Muscle layer of colon (tissue), 2 donors: ENCODE measurements around the gene EPB41L3.

Experiments used
- H3K27ac ChIP-seq: one replicate; pipeline ENCODE4 v1.7.0; 2013; ENCODE audit warnings: low read depth, mild to moderate bottlenecking, low read length, moderate library complexity
- H3K27me3 ChIP-seq, 2 donors: one replicate each; pipeline ENCODE4 v1.7.0; 2013; ENCODE audit warnings: low read length in 2 of 2, mild to moderate bottlenecking in 2 of 2; ENCODE audit not compliant: insufficient read depth in 2 of 2, control insufficient read depth in 1 of 2
- H3K36me3 ChIP-seq: one replicate; pipeline ENCODE4 v1.7.0; 2013; ENCODE audit warnings: mild to moderate bottlenecking, low read length; ENCODE audit not compliant: insufficient read depth
- H3K4me1 ChIP-seq: one replicate; pipeline ENCODE4 v1.7.0; 2013; ENCODE audit warnings: mild to moderate bottlenecking, low read length; ENCODE audit not compliant: insufficient read depth
- H3K4me3 ChIP-seq, 2 donors: one replicate each; pipeline ENCODE4 v1.7.0; 2013; ENCODE audit warnings: low read length in 2 of 2, low read depth in 1 of 2, mild to moderate bottlenecking in 1 of 2, moderate library complexity in 1 of 2
- H3K9ac ChIP-seq: one replicate; pipeline ENCODE4 v1.7.0; 2013; ENCODE audit warnings: low read length
- H3K9me3 ChIP-seq: one replicate; pipeline ENCODE4 v1.7.0; 2013; ENCODE audit warnings: mild to moderate bottlenecking, low read length
- donor health status: abdominal sarcoma.
- donor health status: Adenocarcinoma of cecum.

The EPB41L3 gene

DNA sequence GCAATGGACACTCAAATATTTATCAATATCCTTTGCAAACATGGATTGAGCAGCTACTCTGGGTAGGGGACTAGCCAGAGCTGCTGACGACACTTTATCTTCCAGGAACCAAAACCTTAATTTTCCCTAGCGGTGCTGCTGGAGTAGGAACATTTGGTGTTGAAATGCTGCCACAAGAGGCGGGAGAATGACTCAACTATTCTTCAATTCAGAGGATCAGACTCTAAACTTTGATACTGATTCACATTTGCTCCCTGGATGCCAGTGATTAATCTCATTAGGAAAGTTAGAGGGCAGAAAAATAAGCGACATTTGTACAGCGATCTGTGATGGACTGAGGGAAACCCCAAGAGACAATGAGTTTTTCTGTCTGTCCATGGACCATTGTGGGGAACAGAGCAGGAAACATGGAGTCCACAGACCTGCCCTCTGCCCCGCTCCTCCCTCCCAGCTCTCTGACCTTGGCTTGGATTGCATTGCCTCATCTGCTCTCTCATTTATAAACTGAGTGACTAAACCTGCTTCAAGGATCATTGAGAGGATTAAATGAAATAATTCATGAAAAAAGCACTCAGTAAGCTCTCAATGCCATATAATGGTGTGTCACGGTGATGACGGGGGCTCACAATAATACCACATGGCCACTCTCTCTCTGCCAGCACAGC is 12.6 kb upstream of the EPB41L3 start:
- Histone ChIP-seq H3K9me3 (no peaks in the 10 kb centered on the region), H3K36me3 (no peaks in the 10 kb centered on the region), H3K4me3 (no peak overlapping the region), H3K27me3 (no peaks in the 10 kb centered on the region), H3K4me1 (no peaks in the 10 kb centered on the region), H3K27ac (no peak overlapping the region), H3K9ac (no peak overlapping the region)

DNA sequence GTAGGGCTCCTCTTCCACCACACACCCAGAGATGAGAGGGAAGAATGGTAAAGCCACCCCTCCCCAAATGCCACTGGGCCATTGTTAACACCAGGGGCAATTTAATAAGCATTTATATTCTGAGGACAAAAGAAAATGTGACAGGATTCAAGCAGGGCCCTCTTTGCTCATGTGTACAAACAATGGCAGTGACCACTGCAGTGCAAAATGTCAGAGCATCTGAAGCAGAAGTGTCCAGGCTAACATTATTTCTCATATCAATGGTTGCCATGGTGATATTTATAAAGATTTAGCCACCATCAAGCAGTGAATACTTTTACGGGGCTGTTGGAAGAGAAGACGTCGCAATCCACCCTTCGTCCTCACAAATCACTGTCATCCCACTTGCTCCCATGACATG is 10.8 kb upstream of the EPB41L3 start:
- H3K27me3 ChIP-seq, result no peaks in the 10 kb centered on the region
- no peaks in the 10 kb centered on the region for H3K9me3 ChIP-seq
- no peak overlapping the region for H3K27ac ChIP-seq
- no peak overlapping the region for H3K9ac ChIP-seq
- H3K4me3 ChIP-seq, result no peak overlapping the region
- no peaks in the 10 kb centered on the region for H3K36me3 ChIP-seq
- H3K4me1 ChIP-seq, result no peaks in the 10 kb centered on the region

DNA sequence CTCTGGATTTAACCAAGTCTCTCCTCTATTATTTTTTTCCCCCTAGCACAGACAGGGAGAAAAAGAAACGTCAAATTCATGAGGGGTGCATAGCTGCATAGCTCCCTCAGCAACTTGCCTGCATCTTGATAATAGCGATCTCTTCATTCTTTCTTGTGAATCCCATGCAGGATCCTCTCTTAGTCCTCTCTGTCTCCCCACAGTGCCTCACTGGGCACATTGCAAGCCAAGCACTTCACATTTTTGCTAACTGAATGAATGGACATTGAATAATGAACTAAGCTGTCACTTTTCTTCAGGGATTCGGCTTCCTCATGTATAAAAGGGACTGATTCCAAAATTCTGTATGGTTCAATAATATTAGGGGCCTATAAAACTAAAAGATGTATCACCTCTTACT is 2.9 kb upstream of the EPB41L3 start:
- Histone ChIP-seq H3K36me3 (no peaks in the 10 kb centered on the region), H3K27me3 (no peaks in the 10 kb centered on the region), H3K4me3 (no peak overlapping the region)

DNA sequence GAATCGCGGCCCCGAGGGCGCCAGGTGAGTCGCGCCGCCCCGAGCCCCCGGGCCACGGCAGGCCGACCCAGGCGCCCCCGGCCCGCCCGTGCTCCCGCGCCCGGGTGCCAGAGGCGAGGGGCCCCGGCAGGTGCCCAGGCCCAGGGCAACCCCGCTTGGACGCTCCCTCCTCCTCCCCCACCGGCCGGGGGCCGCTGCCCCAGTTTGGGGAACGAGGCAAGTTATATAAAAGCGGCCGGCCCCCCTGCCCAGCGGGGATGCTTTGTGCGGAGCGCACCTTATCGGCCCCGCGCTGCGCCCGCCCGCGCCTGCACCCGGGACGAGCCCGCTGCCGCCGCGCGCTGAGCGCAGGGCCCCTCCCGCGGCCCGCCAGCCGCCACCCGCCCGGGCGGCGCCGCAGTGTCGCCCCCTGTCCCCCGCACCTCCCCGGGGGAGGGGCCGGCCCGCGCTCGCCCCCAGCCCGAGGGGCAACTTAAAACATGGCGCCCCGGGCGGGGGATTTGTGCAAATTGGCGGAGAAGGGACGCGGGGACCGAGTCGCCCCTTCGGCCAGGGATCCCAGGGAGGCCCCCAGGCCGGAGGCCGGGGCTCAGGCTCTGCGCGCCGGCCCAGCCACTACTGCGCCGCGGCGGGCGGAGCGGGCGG is 639 bp downstream of the EPB41L3 start:
- Histone ChIP-seq H3K4me3 (peak overlapping the region; percentile 70 to 83), H3K27me3 (no peaks in the 10 kb centered on the region), H3K36me3 (no peaks in the 10 kb centered on the region), H3K9me3 (no peaks in the 10 kb centered on the region), H3K27ac (peak overlapping the region; percentile 74), H3K9ac (no peak overlapping the region), H3K4me1 (peaks cover 29% of the 10 kb centered on the region)

More for the DNA sequence above, 2.9 kb upstream of the EPB41L3 start:
- Histone ChIP-seq H3K4me1 (peaks cover 14% of the 10 kb centered on the region), H3K9ac (no peak overlapping the region), H3K27ac (no peak overlapping the region), H3K9me3 (no peaks in the 10 kb centered on the region)

DNA sequence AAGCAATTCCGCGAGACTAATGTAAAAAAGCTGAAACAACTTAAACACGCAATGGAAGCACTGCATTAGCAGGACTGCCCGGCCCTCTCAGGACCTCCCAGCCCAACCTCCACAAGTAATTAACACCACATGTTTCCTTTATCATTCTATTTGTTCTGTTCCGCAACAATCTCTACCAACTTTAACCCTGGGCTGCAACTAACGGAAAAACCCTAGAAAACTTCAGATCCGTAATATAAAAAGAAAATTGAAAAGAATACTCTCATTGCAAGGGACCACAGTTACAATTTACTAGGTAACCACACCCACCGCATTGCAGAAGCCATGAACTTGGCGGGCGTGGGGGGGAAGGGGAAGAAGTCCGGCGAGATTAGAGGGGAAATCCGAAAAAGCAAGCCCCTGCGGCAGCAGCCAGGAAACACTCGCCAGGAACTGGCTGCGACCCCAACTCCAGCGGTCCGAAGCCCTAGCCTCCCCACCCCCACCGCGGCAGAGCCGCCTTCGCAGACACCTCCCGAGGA is 1.2 kb downstream of the EPB41L3 start:
- H3K4me1 ChIP-seq, result peaks cover 29% of the 10 kb centered on the region
- peak overlapping the region; percentile 70 to 83 for H3K4me3 ChIP-seq
- peak overlapping the region; percentile 74 for H3K27ac ChIP-seq
- H3K27me3 ChIP-seq, result no peaks in the 10 kb centered on the region
- no peaks in the 10 kb centered on the region for H3K9me3 ChIP-seq
- no peak overlapping the region for H3K9ac ChIP-seq
- no peaks in the 10 kb centered on the region for H3K36me3 ChIP-seq

DNA sequence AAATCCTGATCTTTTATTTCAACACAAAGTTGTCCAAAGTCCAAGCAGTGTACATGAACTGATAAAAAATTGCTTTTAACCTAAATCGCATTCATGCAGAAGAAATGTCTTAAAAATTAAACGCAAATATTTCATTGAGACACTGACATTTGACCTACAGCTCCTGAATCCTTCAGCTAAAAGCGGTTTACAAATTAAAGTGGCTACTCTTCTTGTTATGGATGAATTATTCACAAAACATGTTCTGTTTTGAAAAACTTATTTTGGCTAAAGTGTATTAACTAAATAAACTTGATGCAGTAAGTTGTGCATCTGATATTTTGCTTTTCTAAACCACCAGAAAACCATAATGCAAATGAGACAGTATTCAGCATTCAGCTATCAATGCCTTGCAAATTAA is 2.2 kb downstream of the EPB41L3 start:
- H3K9ac ChIP-seq, result no peak overlapping the region
- no peaks in the 10 kb centered on the region for H3K27me3 ChIP-seq
- no peak overlapping the region for H3K4me3 ChIP-seq
- H3K4me1 ChIP-seq, result peaks cover 29% of the 10 kb centered on the region
- no peak overlapping the region for H3K27ac ChIP-seq
- H3K9me3 ChIP-seq, result no peaks in the 10 kb centered on the region
- H3K36me3 ChIP-seq, result no peaks in the 10 kb centered on the region

DNA sequence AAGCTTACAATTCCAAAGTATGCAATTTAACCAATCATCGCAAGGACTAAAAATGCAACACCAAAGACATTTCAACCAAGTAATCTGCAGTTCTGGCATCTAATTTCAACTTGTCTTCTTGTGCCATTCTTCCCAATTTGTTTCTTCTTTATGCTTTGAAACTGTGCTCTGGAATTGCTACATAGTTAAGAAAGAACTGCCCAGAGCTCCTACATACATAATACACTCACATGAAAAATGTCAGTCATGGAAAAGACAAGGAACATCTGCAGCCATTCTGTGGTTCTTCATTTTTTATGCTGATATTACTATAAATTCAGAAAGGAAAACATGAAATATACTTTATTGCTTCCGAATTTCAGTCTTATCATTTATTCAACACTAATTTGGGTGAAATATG is 4.4 kb downstream of the EPB41L3 start:
- Histone ChIP-seq H3K36me3 (no peaks in the 10 kb centered on the region), H3K9me3 (no peaks in the 10 kb centered on the region), H3K4me3 (no peak overlapping the region), H3K27me3 (no peaks in the 10 kb centered on the region), H3K4me1 (peaks cover 27% of the 10 kb centered on the region), H3K27ac (no peak overlapping the region), H3K9ac (no peak overlapping the region)

DNA sequence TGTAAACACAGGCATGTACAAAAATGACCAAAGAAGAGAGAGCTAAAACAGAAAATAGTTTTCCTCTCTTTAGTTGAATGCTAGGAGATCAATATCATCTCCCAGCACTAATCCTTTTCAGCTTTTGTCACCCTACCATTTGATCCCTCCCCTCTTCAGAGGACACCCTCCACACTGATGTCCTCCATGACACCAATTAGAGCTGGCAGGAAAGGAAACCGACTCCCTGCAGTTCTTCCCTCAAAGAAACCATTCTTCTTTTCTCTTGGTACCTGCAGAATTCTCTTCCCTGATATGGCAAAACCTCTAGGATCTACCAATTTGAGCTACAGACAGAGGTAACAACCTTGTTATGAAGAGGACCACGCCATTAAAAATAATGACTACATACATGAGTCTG is 5.3 kb downstream of the EPB41L3 start:
- Histone ChIP-seq H3K27me3 (no peaks in the 10 kb centered on the region), H3K27ac (no peak overlapping the region), H3K4me3 (no peak overlapping the region), H3K9me3 (no peaks in the 10 kb centered on the region), H3K36me3 (no peaks in the 10 kb centered on the region), H3K9ac (no peak overlapping the region), H3K4me1 (peaks cover 22% of the 10 kb centered on the region)

DNA sequence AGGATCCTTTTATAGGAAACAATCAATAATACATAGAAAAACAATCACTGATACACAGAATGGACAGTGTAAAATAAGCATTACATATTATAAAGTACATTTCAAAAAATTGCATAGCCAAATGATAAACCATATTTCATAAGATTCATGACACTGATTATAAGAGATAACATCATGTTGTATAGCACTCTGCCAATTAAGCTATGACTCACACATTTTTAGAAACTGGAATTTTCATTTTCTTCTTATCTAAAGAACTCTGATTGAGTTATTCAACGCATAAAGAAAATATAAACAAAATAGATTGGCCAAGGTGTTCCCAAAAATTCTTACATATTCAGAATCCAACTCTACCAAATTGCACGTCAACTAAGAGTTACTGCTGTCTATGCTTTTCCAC is 5.9 kb downstream of the EPB41L3 start:
- H3K27ac ChIP-seq, result no peak overlapping the region

DNA sequence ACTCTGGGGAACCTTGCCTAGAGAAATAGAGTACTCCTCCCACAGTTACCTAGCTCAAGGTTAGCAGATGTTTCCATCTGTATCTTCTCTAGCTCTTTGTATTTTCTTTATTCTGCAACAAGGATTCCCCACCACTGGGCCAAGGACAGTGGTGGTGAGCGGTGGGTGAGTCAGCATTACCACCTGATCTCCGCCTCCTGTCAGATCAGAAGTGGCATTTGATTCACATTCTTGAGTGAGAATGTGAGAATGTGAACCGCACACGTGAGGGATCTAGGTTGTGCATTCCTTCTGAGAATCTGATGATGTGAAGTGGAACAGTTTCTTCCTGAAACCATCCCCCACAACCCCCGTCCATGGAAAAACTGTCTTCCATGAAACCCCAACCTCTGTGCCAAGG is 9.0 kb downstream of the EPB41L3 start:
- H3K4me3 ChIP-seq, result no peak overlapping the region
- H3K9ac ChIP-seq, result no peak overlapping the region
- no peak overlapping the region for H3K27ac ChIP-seq
- no peaks in the 10 kb centered on the region for H3K27me3 ChIP-seq
- peaks cover 36% of the 10 kb centered on the region for H3K4me1 ChIP-seq
- no peaks in the 10 kb centered on the region for H3K36me3 ChIP-seq
- H3K9me3 ChIP-seq, result no peaks in the 10 kb centered on the region

More for the DNA sequence above, 5.9 kb downstream of the EPB41L3 start:
- H3K9me3 ChIP-seq, result no peaks in the 10 kb centered on the region
- H3K4me1 ChIP-seq, result peaks cover 22% of the 10 kb centered on the region
- no peak overlapping the region for H3K9ac ChIP-seq
- H3K4me3 ChIP-seq, result no peak overlapping the region
- H3K36me3 ChIP-seq, result no peaks in the 10 kb centered on the region
- H3K27me3 ChIP-seq, result no peaks in the 10 kb centered on the region

DNA sequence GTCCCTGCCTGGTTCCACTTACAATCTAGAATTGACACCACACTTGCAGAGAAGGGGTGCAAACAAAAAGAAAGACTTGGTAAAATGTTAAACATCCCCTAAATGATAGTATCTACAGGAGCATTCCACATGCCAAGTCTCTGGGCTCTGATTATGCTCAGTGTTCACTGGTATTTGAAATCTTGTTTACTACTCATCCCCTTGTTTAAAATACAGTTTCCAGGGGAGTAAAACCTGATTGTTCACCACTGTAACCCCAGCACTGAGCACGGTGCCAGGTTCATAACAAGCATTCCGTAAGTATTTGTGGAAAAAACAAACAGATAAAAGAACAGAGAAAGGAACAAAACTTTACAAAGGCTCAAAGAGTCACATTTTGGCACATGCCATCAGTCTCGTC is 11.7 kb downstream of the EPB41L3 start:
- Histone ChIP-seq H3K36me3 (no peaks in the 10 kb centered on the region), H3K9me3 (no peaks in the 10 kb centered on the region), H3K4me3 (no peak overlapping the region), H3K27me3 (no peaks in the 10 kb centered on the region), H3K4me1 (peaks cover 43% of the 10 kb centered on the region), H3K9ac (no peak overlapping the region), H3K27ac (peak overlapping the region; percentile 8)
